GM23338 (cell line): Measurements from ENCODE around the gene SRSF1. TPM values are rescaled to one million over a fixed set of nuclear protein-coding genes. Genes with fewer than 3 reads are reported as not detected.

ENCODE experiments used
- ATAC-seq: fragments of 200-7000 bp; cut with Tn5 transposase; 3 replicates; pipeline ENCODE4 v1.9.1; 2020
- DNase-seq: peaks from one replicate; pipeline ENCODE4 v3.0.0-alpha.2; 2015; ENCODE audit warnings: low spot score
- H2AFZ ChIP-seq: fragments of 200-600 bp; sonication (generic); 2 replicates; pipeline ENCODE4 v1.8.0; 2016; ENCODE audit warnings: antibody characterized with exemption, mild to moderate bottlenecking, moderate library complexity
- H3F3A ChIP-seq: fragments of 200-600 bp; sonication (generic); replicated peaks from 2 replicates; pipeline ENCODE4 v1.8.0; 2017; ENCODE audit warnings: antibody characterized with exemption, mixed run types, low read depth
- H3K27ac ChIP-seq: fragments of 200-600 bp; sonication (generic); 2 replicates; pipeline ENCODE4 v1.6.1; 2016; ENCODE audit warnings: low read depth
- H3K27me3 ChIP-seq: fragments of 200-600 bp; sonication (generic); 2 replicates; pipeline ENCODE4 v1.8.0; 2016; ENCODE audit warnings: mild to moderate bottlenecking, mixed run types, moderate library complexity; ENCODE audit not compliant: insufficient read depth
- H3K36me3 ChIP-seq: fragments of 200-600 bp; sonication (generic); 2 replicates; pipeline ENCODE4 v1.8.0; 2016; ENCODE audit warnings: mild to moderate bottlenecking; ENCODE audit not compliant: insufficient read depth
- H3K4me1 ChIP-seq: fragments of 200-600 bp; sonication (generic); 2 replicates; pipeline ENCODE4 v1.8.0; 2016; ENCODE audit warnings: mild to moderate bottlenecking, moderate library complexity; ENCODE audit not compliant: insufficient read depth
- H3K4me2 ChIP-seq: fragments of 200-600 bp; sonication (generic); 2 replicates; pipeline ENCODE4 v1.7.1; 2017; ENCODE audit warnings: mixed run types
- H3K4me3 ChIP-seq: fragments of 200-600 bp; sonication (generic); 2 replicates; pipeline ENCODE4 v1.6.1; 2016; ENCODE audit warnings: mixed run types
- H3K79me2 ChIP-seq: fragments of 200-600 bp; sonication (generic); replicated peaks from 2 replicates; pipeline ENCODE4 v1.8.0; 2017; ENCODE audit warnings: mild to moderate bottlenecking; ENCODE audit not compliant: insufficient read depth
- H3K9me2 ChIP-seq: fragments of 200-600 bp; sonication (generic); 2 replicates; pipeline ENCODE4 v1.8.0; 2017; ENCODE audit not compliant: insufficient read depth
- H4K20me1 ChIP-seq: fragments of 200-600 bp; sonication (generic); replicated peaks from 2 replicates; pipeline ENCODE4 v1.8.0; 2017; ENCODE audit warnings: mild to moderate bottlenecking; ENCODE audit not compliant: insufficient read depth
- H3K27ac Mint-ChIP-seq: 2 replicates; pipeline ENCODE4 v1.8.0; 2020; ENCODE audit warnings: inconsistent platforms, mild to moderate bottlenecking, moderate library complexity, mixed read lengths
- H3K27me3 Mint-ChIP-seq: 3 replicates; pipeline ENCODE4 v1.8.0; 2022; ENCODE audit warnings: low read depth, mild to moderate bottlenecking, moderate library complexity, mixed read lengths, inconsistent platforms; ENCODE audit not compliant: insufficient read depth, poor library complexity
- H3K36me3 Mint-ChIP-seq: 3 replicates; pipeline ENCODE4 v1.8.0; 2021; ENCODE audit warnings: low read depth, mild to moderate bottlenecking, inconsistent platforms, moderate library complexity, mixed read lengths
- H3K4me1 Mint-ChIP-seq: 3 replicates; pipeline ENCODE4 v1.8.0; 2020; ENCODE audit warnings: mild to moderate bottlenecking, inconsistent platforms, mixed read lengths
- H3K4me3 Mint-ChIP-seq: 3 replicates; pipeline ENCODE4 v1.8.0; 2021; ENCODE audit warnings: moderate library complexity, mild to moderate bottlenecking, inconsistent platforms, mixed read lengths
- H3K9me3 Mint-ChIP-seq: 3 replicates; pipeline ENCODE4 v1.8.0; 2020; ENCODE audit warnings: moderate library complexity, mild to moderate bottlenecking, inconsistent platforms, mixed read lengths
- CREB1 ChIP-seq: fragments of 250-450 bp; sonication (Bioruptor Pico); IDR thresholded peaks from 2 replicates; pipeline ENCODE4 v1.5.0; 2020; ENCODE audit warnings: low read depth, mild to moderate bottlenecking, moderate library complexity
- CTCF ChIP-seq, 2 experiments: fragments of 200-600 bp in 1 of 2; sonication (generic) in 1 of 2; conservative IDR thresholded peaks; 2 replicates each; pipeline versions ENCODE4 v1.5.1 to v1.6.1; 2016 to 2017; ENCODE audit warnings: antibody characterized with exemption in 2 of 2, low read depth in 2 of 2, mild to moderate bottlenecking in 2 of 2, moderate library complexity in 1 of 2
- ETS1 ChIP-seq: IDR thresholded peaks from 2 replicates; pipeline ENCODE4 v1.6.1; 2016; ENCODE audit warnings: antibody characterized with exemption
- EZH2 ChIP-seq: fragments of 200-600 bp; sonication (generic); IDR thresholded peaks from one replicate; pipeline ENCODE4 v1.8.0; 2017; ENCODE audit warnings: antibody characterized with exemption, mild to moderate bottlenecking, low read depth; ENCODE audit not compliant: unreplicated experiment
- EZH2phosphoT487 ChIP-seq: fragments of 200-600 bp; sonication (generic); IDR thresholded peaks from one replicate; pipeline ENCODE4 v1.8.1; 2018; ENCODE audit warnings: antibody characterized with exemption; ENCODE audit not compliant: unreplicated experiment
- JUNB ChIP-seq: IDR thresholded peaks from one replicate; pipeline ENCODE4 v1.6.1; 2016; ENCODE audit warnings: antibody characterized with exemption; ENCODE audit not compliant: unreplicated experiment
- NANOG ChIP-seq: IDR thresholded peaks from 2 replicates; pipeline ENCODE4 v1.6.1; 2016; ENCODE audit warnings: antibody characterized with exemption, borderline replicate concordance
- POLR2AphosphoS5 ChIP-seq: IDR thresholded peaks from 2 replicates; pipeline ENCODE4 v1.6.1; 2016; ENCODE audit warnings: antibody characterized with exemption, low read depth
- REST ChIP-seq: IDR thresholded peaks from one replicate; pipeline ENCODE4 v1.6.1; 2018; ENCODE audit warnings: antibody characterized with exemption; ENCODE audit not compliant: unreplicated experiment
- STAT1 ChIP-seq: IDR thresholded peaks from one replicate; pipeline ENCODE4 v1.6.1; 2016; ENCODE audit warnings: antibody characterized with exemption; ENCODE audit not compliant: unreplicated experiment
- ZNF114 ChIP-seq: fragments of 250-450 bp; sonication (Bioruptor Pico); IDR thresholded peaks from 2 replicates; pipeline ENCODE4 v1.5.0; 2020; ENCODE audit warnings: mild to moderate bottlenecking, moderate library complexity
- ZNF331 ChIP-seq: fragments of 250-450 bp; sonication (Bioruptor Pico); IDR thresholded peaks from 2 replicates; pipeline ENCODE4 v1.5.0; 2020; ENCODE audit warnings: low read depth, mild to moderate bottlenecking, moderate library complexity
- ZNF462 ChIP-seq: fragments of 250-450 bp; sonication (Bioruptor Pico); IDR thresholded peaks from 2 replicates; pipeline ENCODE4 v1.5.0; 2020; ENCODE audit warnings: mild to moderate bottlenecking, moderate library complexity
- polyA plus RNA-seq: library from polyadenylated mRNA; unstranded; fragments of >200 nt; fragmentation: Nextera tagmentation; extraction: Ambion mirVana; gene quantifications from 2 replicates; pipeline ENCODE4 v1.2.1, GENCODE V29; 2016
- total RNA-seq: library from RNA; depleted of rRNA; stranded (reverse); fragments of >200 nt; shearing (Covaris generic); gene quantifications from 2 replicates; pipeline ENCODE4 v1.2.3, GENCODE V29; 2014

The SRSF1 gene
- total and polyA plus RNA-seq, 2 experiments from 2014 or later, result 413 to 584 TPM

- H3K27ac Mint-ChIP-seq, result no peak overlapping the region
- Histone ChIP-seq H3K4me1 (no peaks in the 10 kb centered on the region), H3K4me3 (no peak overlapping the region), H4K20me1 (no peaks in the 10 kb centered on the region), H3K9me2 (no peaks in the 10 kb centered on the region), H3K27me3 (no peaks in the 10 kb centered on the region), H2AFZ (no peak overlapping the region), H3K79me2 (no peaks in the 10 kb centered on the region), H3K36me3 (no peaks in the 10 kb centered on the region), H3K4me2 (no peak overlapping the region), H3F3A (0 out of 2 replicates have a peak, but pooled peaks cover 2% of the 10 kb centered on the region), H3K27ac (no peak overlapping the region)
- H3K4me3 Mint-ChIP-seq, result no peak overlapping the region
- TF ChIP-seq EZH2phosphoT487, result no peak
- TF ChIP-seq JUNB, result no peak
- no peak for TF ChIP-seq CTCF (conservative IDR thresholded peaks at IDR 0.05; ENCODE audit: low read depth in 2 of 2)
- TF ChIP-seq REST, result no peak
- TF ChIP-seq ETS1, result no peak
- TF ChIP-seq ZNF331 (CRISPR knock-in tag), result no peak
- TF ChIP-seq ZNF462 (CRISPR knock-in tag), result no peak
- TF ChIP-seq EZH2, result no peak
- no peak for TF ChIP-seq CREB1 (CRISPR knock-in tag)
- no peak for TF ChIP-seq ZNF114 (CRISPR knock-in tag)
- no peak for TF ChIP-seq STAT1
- TF ChIP-seq NANOG, result no peak
- TF ChIP-seq POLR2AphosphoS5, result no peak
- peaks cover 4% of the 10 kb centered on the region for H3K27me3 Mint-ChIP-seq
- H3K9me3 Mint-ChIP-seq, result no peaks in the 10 kb centered on the region
- no peak for ATAC-seq
- peaks cover 7% of the 10 kb centered on the region for H3K4me1 Mint-ChIP-seq
- H3K36me3 Mint-ChIP-seq, result no peaks in the 10 kb centered on the region
- no peak for DNase-seq
Observed at GRCh38 chr17:57963149-57963511, 43.9 kb downstream of the SRSF1 start.
